Body of pancreas (tissue), 4 donors: ENCODE results near the gene NLGN1. TPM values are rescaled to one million over a fixed set of nuclear protein-coding genes. Genes with fewer than 3 reads are reported as not detected.

Source experiments
- ATAC-seq: fragments of 150-250 bp; one replicate; pipeline ENCODE4 v1.9.1; 2016
- DNase-seq, 4 donors: peaks; one replicate each; pipeline ENCODE4 v3.0.0-alpha.2; 2019
- H3K27ac ChIP-seq, 4 donors: fragments of 200-600 bp; sonication (generic); 1 replicate in 3 of 4; 2 replicates in 1 of 4; pipeline versions ENCODE4 v1.5.1 to v1.6.1; 2016 to 2019; ENCODE audit warnings: mild to moderate bottlenecking in 1 of 4, mixed read lengths in 1 of 4, moderate library complexity in 1 of 4
- H3K27me3 ChIP-seq, 2 donors: fragments of 200-600 bp; sonication (generic); one replicate each; pipeline ENCODE4 v1.6.0; 2016; ENCODE audit warnings: mild to moderate bottlenecking in 1 of 2
- H3K36me3 ChIP-seq, 2 donors: fragments of 200-600 bp; sonication (generic); replicated peaks in 1 of 2; 2 replicates each; pipeline ENCODE4 v1.5.1; 2016; ENCODE audit warnings: low read depth in 2 of 2; ENCODE audit not compliant: insufficient read depth in 1 of 2
- H3K4me1 ChIP-seq: fragments of 200-600 bp; sonication (generic); one replicate; pipeline ENCODE4 v1.6.0; 2016
- H3K4me3 ChIP-seq, 2 donors: fragments of 200-600 bp; sonication (generic); 1 replicate in 1 of 2; 2 replicates in 1 of 2; pipeline ENCODE4 v1.5.1; 2016 to 2019
- H3K9me3 ChIP-seq, 3 donors: fragments of 200-600 bp; sonication (generic); 1 replicate in 2 of 3; 2 replicates in 1 of 3; pipeline ENCODE4 v1.5.1; 2016
- POLR2A ChIP-seq, 3 donors: fragments of 450-650 bp; IDR thresholded peaks; one replicate each; pipeline ENCODE4 v1.6.1; 2016; ENCODE audit warnings: antibody characterized with exemption in 3 of 3, mild to moderate bottlenecking in 2 of 3
- WGBS, 2 donors: methylation state at CpG; one replicate each; pipeline ENCODE4 v1.1.5; 2017; 5-methylcytosine and 5-hydroxymethylcytosine counted together
- intact Hi-C: fragments of 100-400 bp; cut with DNase I; formaldehyde crosslinking; loops from one replicate; pipeline ENCODE4 v1.15.1; 2023
- total RNA-seq, 2 donors: library from RNA; depleted of rRNA; stranded (reverse); fragments of >200 nt; gene quantifications; one replicate each; pipeline ENCODE4 v1.1.0, GENCODE V29; 2016
- TF ChIP-seq, protein P1 (sequence below), 7 experiments: fragments of 450-650 bp in 4 of 7; fragments of 200-600 bp in 3 of 7; sonication (generic) in 3 of 7; IDR thresholded peaks; one replicate each; pipeline ENCODE4 v1.5.1; 2016 to 2019; ENCODE audit warnings: antibody characterized with exemption in 7 of 7

Gene NLGN1
- total RNA-seq, 2 donors from 2014 or later = 0.52 to 1.3 TPM

DNA sequence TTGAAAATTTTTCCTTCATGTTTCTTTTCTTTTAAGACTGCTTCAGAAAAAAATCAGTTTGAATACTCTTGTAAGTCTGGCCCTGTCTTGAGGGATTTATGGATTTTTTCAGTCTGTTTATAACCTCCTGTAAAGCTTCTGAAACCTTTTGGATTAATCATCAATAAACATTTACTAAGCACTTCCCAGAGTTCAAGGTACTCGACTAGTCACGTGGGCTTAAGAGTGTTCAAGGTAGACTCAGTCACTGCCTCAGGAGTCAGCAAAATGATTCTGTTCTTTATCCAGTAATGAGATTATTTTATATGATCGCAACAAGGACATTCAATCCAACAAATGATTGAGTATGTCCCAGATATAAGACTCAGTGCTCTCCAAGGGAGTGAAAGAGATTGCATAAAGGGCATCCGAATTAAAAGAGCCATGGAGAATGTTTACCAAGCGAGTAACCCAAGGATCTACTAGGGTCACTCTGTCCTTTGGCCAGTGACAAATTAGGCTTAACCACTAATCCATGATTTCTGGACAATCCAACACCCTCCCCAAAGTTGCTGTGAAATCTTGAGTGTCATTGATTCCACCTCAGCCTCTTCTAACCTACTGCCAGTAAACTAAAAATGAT is 735.0 kb downstream of the NLGN1 start:
- Histone ChIP-seq H3K4me3 (no peak overlapping the region), H3K27ac (no peak overlapping the region), H3K4me1 (peaks cover 11% of the 10 kb centered on the region), H3K9me3 (no peaks in the 10 kb centered on the region), H3K27me3 (no peaks in the 10 kb centered on the region), H3K36me3 (no peaks in the 10 kb centered on the region)
- ATAC-seq (peak; percentile 55), DNase-seq (no peak)
- intact Hi-C loops = no loop called here
- no peak for TF ChIP-seq POLR2A (IDR thresholded peaks at IDR 0.05)
- TF ChIP-seq, protein P1, sequence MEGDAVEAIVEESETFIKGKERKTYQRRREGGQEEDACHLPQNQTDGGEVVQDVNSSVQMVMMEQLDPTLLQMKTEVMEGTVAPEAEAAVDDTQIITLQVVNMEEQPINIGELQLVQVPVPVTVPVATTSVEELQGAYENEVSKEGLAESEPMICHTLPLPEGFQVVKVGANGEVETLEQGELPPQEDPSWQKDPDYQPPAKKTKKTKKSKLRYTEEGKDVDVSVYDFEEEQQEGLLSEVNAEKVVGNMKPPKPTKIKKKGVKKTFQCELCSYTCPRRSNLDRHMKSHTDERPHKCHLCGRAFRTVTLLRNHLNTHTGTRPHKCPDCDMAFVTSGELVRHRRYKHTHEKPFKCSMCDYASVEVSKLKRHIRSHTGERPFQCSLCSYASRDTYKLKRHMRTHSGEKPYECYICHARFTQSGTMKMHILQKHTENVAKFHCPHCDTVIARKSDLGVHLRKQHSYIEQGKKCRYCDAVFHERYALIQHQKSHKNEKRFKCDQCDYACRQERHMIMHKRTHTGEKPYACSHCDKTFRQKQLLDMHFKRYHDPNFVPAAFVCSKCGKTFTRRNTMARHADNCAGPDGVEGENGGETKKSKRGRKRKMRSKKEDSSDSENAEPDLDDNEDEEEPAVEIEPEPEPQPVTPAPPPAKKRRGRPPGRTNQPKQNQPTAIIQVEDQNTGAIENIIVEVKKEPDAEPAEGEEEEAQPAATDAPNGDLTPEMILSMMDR (IDR thresholded peaks at IDR 0.05) = no peak
- 41 to 44% methylated on average over 5 of the region's 5 CpGs for WGBS, 2 donors

DNA sequence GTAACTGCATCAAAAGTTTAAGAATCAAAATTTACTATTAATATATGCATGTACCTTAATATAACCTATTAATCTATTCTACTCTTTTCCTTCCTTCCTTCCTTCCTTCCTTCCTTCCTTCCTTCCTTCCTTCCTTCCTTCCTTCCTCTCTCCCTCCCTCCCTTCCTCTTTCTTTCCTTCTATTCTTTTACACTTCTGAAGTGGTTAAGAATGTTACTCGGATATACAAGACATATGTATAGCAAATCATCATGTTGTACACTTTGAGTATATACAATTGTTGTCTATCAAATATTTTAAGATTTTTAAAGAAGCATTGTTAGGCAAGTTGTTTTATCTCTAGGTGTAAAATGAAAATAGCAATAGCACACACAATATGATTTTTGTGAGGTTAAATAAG is 748.5 kb downstream of the NLGN1 start:
- TF ChIP-seq POLR2A (IDR thresholded peaks at IDR 0.05) = no peak
- TF ChIP-seq, protein P1 (IDR thresholded peaks at IDR 0.05) = no peak
- no peaks in the 10 kb centered on the region for H3K9me3 ChIP-seq
- H3K4me1 ChIP-seq = no peaks in the 10 kb centered on the region
- no peak overlapping the region for H3K4me3 ChIP-seq
- WGBS, 2 donors = 63 to 69% methylated on average over 1 of the region's 1 CpG
- no peaks in the 10 kb centered on the region for H3K36me3 ChIP-seq
- intact Hi-C loops = no loop called here
- no peak for ATAC-seq
- H3K27me3 ChIP-seq = no peaks in the 10 kb centered on the region
- H3K27ac ChIP-seq = no peak overlapping the region
- DNase-seq = no peak

DNA sequence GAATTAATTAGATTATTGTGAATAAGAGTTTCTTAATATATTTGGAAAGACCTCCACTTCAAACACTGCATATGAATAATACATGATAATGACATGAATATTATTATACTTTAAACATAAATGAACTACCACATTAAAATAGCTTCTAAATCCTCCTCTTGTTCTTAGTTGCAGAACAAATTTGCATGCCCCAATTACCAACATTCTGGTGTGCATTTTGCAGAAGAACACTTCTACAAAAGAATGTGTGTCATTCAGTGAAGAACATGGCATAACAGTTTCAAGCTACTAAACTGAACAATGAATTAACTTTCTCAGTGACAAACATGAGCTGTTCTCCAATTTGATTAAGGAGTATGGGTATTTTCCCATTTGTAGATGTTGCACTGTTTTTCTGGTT is 750.3 kb downstream of the NLGN1 start:
- no peaks in the 10 kb centered on the region for H3K36me3 ChIP-seq
- H3K27ac ChIP-seq = no peak overlapping the region
- intact Hi-C loops = no loop called here
- no peak for DNase-seq
- TF ChIP-seq, protein P1 (IDR thresholded peaks at IDR 0.05) = no peak
- no peak for TF ChIP-seq POLR2A (IDR thresholded peaks at IDR 0.05)
- ATAC-seq = no peak
- no peaks in the 10 kb centered on the region for H3K4me1 ChIP-seq
- no peak overlapping the region for H3K4me3 ChIP-seq
- no peaks in the 10 kb centered on the region for H3K9me3 ChIP-seq
- H3K27me3 ChIP-seq = no peaks in the 10 kb centered on the region

DNA sequence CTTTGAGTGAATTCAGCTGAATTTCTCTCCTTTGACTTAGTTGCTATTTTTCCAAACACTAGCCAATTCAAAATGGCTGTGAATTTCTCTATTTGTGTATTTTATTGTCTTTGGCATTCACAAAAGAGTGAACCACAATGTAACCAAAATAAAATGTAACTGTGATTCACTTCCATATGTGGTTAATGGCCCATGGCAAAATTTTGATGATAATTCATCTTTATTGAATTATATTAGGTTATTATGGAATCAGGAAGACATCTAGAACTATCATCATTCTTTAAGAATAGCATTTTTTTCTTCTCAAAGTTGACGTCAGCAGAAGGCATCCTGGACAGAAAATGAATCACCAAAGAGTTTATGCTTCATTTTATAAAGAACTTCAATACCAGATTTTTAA is 756.3 kb downstream of the NLGN1 start:
- intact Hi-C loops = no loop called here

More for the DNA sequence above, 756.3 kb downstream of the NLGN1 start:
- 71 to 79% methylated on average over 1 of the region's 1 CpG for WGBS, 2 donors
- DNase-seq (no peak), ATAC-seq (no peak)
- TF ChIP-seq POLR2A (IDR thresholded peaks at IDR 0.05) = no peak
- TF ChIP-seq, protein P1 (IDR thresholded peaks at IDR 0.05) = no peak
- no peak overlapping the region for H3K27ac ChIP-seq
- H3K4me3 ChIP-seq = no peak overlapping the region
- H3K4me1 ChIP-seq = no peaks in the 10 kb centered on the region
- H3K27me3 ChIP-seq = no peaks in the 10 kb centered on the region
- no peaks in the 10 kb centered on the region for H3K36me3 ChIP-seq
- H3K9me3 ChIP-seq = no peaks in the 10 kb centered on the region
